SJSA1 (cell line): ENCODE data around the gene CA4. TPM values are rescaled to one million over a fixed set of nuclear protein-coding genes. Genes with fewer than 3 reads are reported as not detected.
"Not testable (repeated sequence)": the region's sequence is repeated elsewhere in the genome, so short reads cannot be mapped to it uniquely, and the experiment has no call there.

Experiments
- DNase-seq, 2 experiments: peaks; one replicate each; pipeline ENCODE4 v3.0.0-alpha.2; 2015 to 2020; ENCODE audit warnings: low spot score in 2 of 2, low read depth in 1 of 2
- H3K27ac ChIP-seq: fragments of 250-450 bp; sonication (Bioruptor Pico); 2 replicates; pipeline ENCODE4 v1.5.1; 2020; ENCODE audit warnings: mild to moderate bottlenecking, moderate library complexity
- H3K27me3 ChIP-seq: fragments of 250-450 bp; sonication (Bioruptor Pico); replicated peaks from 2 replicates; pipeline ENCODE4 v1.5.1; 2020; ENCODE audit warnings: mild to moderate bottlenecking, moderate library complexity
- H3K36me3 ChIP-seq: fragments of 250-450 bp; sonication (Bioruptor Pico); 2 replicates; pipeline ENCODE4 v1.5.1; 2020; ENCODE audit warnings: mild to moderate bottlenecking
- H3K4me1 ChIP-seq: fragments of 250-450 bp; sonication (Bioruptor Pico); replicated peaks from 2 replicates; pipeline ENCODE4 v1.6.1; 2021; ENCODE audit warnings: mild to moderate bottlenecking
- H3K4me3 ChIP-seq: fragments of 250-450 bp; sonication (Bioruptor Pico); 2 replicates; pipeline ENCODE4 v1.5.1; 2020; ENCODE audit warnings: mild to moderate bottlenecking
- H3K9me3 ChIP-seq: fragments of 250-450 bp; sonication (Bioruptor Pico); replicated peaks from 2 replicates; pipeline ENCODE4 v1.5.1; 2020; ENCODE audit warnings: mild to moderate bottlenecking
- total RNA-seq: library from RNA; depleted of rRNA; stranded (reverse); fragments of >200 nt; shearing (Covaris generic); gene quantifications from 2 replicates; pipeline ENCODE4 v1.2.3, GENCODE V29; 2014; rRNA removed

Gene CA4
- total RNA-seq, 1 experiment from 2014 or later = not detected

GRCh38 chr17:60188759-60189158 is 39.0 kb downstream of the CA4 start:
- H3K36me3 ChIP-seq = peaks cover 47% of the 10 kb centered on the region
- no peaks in the 10 kb centered on the region for H3K4me1 ChIP-seq
- no peak overlapping the region for H3K27ac ChIP-seq
- H3K4me3 ChIP-seq = no peak overlapping the region
- H3K9me3 ChIP-seq = no peaks in the 10 kb centered on the region
- DNase-seq = no peak
- H3K27me3 ChIP-seq = no peaks in the 10 kb centered on the region

DNA sequence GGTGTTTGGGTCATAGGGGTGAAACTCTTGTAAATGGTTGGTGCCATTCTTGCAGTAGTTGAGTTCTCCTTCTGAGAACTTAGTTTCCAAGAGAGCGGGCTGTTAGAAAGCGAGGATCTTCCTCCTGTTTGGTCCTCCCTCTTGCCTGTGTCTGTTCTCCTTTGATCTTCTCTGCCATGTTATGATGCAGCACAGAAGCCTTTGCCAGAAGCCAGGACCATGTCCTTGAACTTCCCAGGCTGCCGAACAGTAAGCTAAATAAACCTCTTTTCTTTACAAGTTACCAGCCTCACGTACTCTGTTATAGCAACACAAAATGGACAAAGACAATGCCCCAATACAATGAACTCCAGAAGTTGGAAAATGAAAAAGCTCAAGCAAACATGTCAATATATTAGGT is 40.3 kb downstream of the CA4 start:
- H3K36me3 ChIP-seq = peaks cover 44% of the 10 kb centered on the region
- not testable (repeated sequence) for DNase-seq, H3K27ac ChIP-seq, H3K4me1 ChIP-seq, H3K9me3 ChIP-seq, H3K27me3 ChIP-seq, H3K4me3 ChIP-seq

DNA sequence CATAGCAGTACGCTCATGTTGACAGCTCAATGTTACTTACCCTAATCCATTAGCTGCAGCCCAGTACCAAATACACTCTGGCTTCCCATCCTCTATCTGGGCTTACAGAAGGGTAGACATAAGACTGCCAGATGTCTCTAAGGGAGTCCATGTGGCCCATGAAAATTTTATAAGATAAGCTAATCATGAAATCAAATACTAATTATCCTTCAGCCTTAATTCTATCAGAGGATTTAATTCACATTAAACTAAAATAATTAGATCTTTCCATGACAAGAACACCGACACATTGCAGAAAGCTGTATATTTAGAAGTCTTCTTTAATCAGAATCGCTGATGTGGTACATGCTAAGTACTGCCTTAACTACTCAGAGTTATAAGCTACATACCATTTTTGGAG is 43.3 kb downstream of the CA4 start:
- H3K27ac ChIP-seq = not testable (repeated sequence)

GRCh38 chr17:60193482-60193881 is 43.7 kb downstream of the CA4 start:
- Histone ChIP-seq H3K4me3 (no peak overlapping the region), H3K9me3 (no peaks in the 10 kb centered on the region), H3K27ac (no peak overlapping the region), H3K36me3 (peaks cover 39% of the 10 kb centered on the region), H3K4me1 (no peaks in the 10 kb centered on the region), H3K27me3 (no peaks in the 10 kb centered on the region)
- no peak for DNase-seq

More for the DNA sequence above, 43.3 kb downstream of the CA4 start:
- not testable (repeated sequence) for H3K4me3 ChIP-seq, H3K27me3 ChIP-seq, H3K9me3 ChIP-seq, DNase-seq, H3K4me1 ChIP-seq
- H3K36me3 ChIP-seq = peaks cover 39% of the 10 kb centered on the region

- DNase-seq, H3K4me1 ChIP-seq, H3K27me3 ChIP-seq, H3K9me3 ChIP-seq, H3K4me3 ChIP-seq, H3K27ac ChIP-seq: not testable (repeated sequence)
- H3K36me3 ChIP-seq = peaks cover 33% of the 10 kb centered on the region
Observed at GRCh38 chr17:60194141-60194540, 44.4 kb downstream of the CA4 start.

DNA sequence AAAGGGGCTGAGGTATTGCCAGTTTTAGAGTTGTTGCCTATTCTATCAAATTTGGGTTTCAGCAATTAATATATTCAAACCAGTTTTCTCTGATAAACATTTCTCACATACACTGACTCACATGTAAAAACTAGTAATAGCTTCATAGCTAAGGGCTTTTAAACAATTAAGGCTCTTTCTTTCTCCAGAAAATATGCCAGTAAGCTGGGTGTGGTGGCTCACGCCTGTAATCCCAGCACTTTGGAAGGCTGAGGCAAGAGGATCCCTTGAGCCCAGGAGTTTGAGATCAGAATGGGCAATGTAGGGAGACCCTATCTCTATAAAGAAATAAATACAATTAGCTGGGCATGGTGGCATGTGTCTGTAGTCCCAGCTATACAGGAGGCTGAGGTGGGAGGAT is 48.9 kb downstream of the CA4 start:
- H3K4me1 ChIP-seq, H3K9me3 ChIP-seq, H3K27me3 ChIP-seq, DNase-seq, H3K4me3 ChIP-seq, H3K27ac ChIP-seq, H3K36me3 ChIP-seq: not testable (repeated sequence)

- not testable (repeated sequence) for H3K27ac ChIP-seq, H3K4me3 ChIP-seq, H3K9me3 ChIP-seq, H3K4me1 ChIP-seq, H3K36me3 ChIP-seq, DNase-seq, H3K27me3 ChIP-seq
Observed at GRCh38 chr17:60205782-60206181, 56.0 kb downstream of the CA4 start.

DNA sequence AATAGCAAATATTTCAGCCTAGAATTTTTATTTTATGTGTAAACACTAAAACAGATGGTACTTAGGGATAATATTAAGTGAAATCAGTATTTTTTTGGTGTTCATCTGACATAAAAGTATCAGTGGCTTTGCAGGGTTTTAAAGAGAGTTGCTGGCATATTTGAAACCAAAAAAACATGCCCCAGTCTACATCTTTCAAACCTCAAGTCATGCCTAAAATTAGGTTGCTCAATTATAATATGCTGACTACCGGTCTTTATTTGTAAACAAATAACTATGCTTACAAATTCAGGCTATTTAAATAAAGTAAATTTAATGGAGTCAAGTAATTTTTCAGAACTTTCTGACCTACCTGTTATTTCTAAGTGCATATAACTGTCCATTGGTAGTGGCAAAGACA is 58.5 kb downstream of the CA4 start:
- not testable (repeated sequence) for H3K27ac ChIP-seq, H3K36me3 ChIP-seq, DNase-seq, H3K9me3 ChIP-seq, H3K4me1 ChIP-seq, H3K4me3 ChIP-seq, H3K27me3 ChIP-seq

Other genes with a start within 250 kb of the CA4 start
- 42.4 and 43.6 TPM in 2 replicates for gene RNFT1, start 185.2 kb upstream of the CA4 start, total RNA-seq
- gene HEATR6, start 71.1 kb upstream of the CA4 start, total RNA-seq = 33.9 and 64.5 TPM in 2 replicates
- 31.0 and 34.5 TPM in 2 replicates for gene USP32, start 242.2 kb downstream of the CA4 start, total RNA-seq